OCI-LY3 (cell line): Measurements from ENCODE around the gene CISD3.

ENCODE experiments used
- H2AFZ ChIP-seq: fragments of 200-600, 300-600 bp; shearing (Covaris generic); 2 replicates; pipeline ENCODE4 v1.6.0; 2014; ENCODE audit warnings: antibody characterized with exemption, low read depth, low read length
- H3K27ac ChIP-seq: fragments of 200-600, 300-600 bp; sonication (generic); 2 replicates; pipeline ENCODE4 v1.5.1; 2014; ENCODE audit warnings: mild to moderate bottlenecking, low read length, moderate library complexity, mixed read lengths
- H3K27me3 ChIP-seq: fragments of 200-600, 300-600 bp; sonication (generic); 2 replicates; pipeline ENCODE4 v1.6.1; 2014; ENCODE audit warnings: low read depth, low read length, mixed read lengths
- H3K36me3 ChIP-seq: fragments of 200-600, 300-600 bp; sonication (generic); replicated peaks from 2 replicates; pipeline ENCODE3; 2014; ENCODE audit warnings: low read depth, low read length, mixed read lengths
- H3K4me1 ChIP-seq: fragments of 300-600, 200-600 bp; sonication (generic); 2 replicates; pipeline ENCODE4 v1.6.1; 2014; ENCODE audit warnings: low read length, mixed read lengths
- H3K4me2 ChIP-seq: fragments of 200-600, 300-600 bp; sonication (generic); 2 replicates; pipeline ENCODE4 v1.6.1; 2014; ENCODE audit warnings: low read length, mixed read lengths
- H3K4me3 ChIP-seq: fragments of 300-600, 200-600 bp; sonication (generic); 2 replicates; pipeline ENCODE4 v1.5.1; 2014; ENCODE audit warnings: antibody characterized with exemption, mild to moderate bottlenecking, low read length, moderate library complexity
- H3K79me2 ChIP-seq: fragments of 300-600, 200-600 bp; shearing (Covaris generic); 2 replicates; pipeline ENCODE4 v1.6.1; 2014; ENCODE audit warnings: mild to moderate bottlenecking, low read length, mixed read lengths
- H3K9ac ChIP-seq: fragments of 300-600, 200-600 bp; shearing (Covaris generic); 2 replicates; pipeline ENCODE4 v1.6.0; 2014; ENCODE audit warnings: mild to moderate bottlenecking, low read length, moderate library complexity
- H3K9me3 ChIP-seq: fragments of 200-600, 300-600 bp; shearing (Covaris generic); 2 replicates; pipeline ENCODE4 v1.6.1; 2014; ENCODE audit warnings: low read length, mixed read lengths; ENCODE audit not compliant: insufficient read depth
- H4K20me1 ChIP-seq: fragments of 200-600, 300-600 bp; sonication (generic); 2 replicates; pipeline ENCODE4 v1.6.1; 2016; ENCODE audit warnings: low read length, mixed read lengths; ENCODE audit not compliant: insufficient read depth
- EZH2phosphoT487 ChIP-seq: fragments of 200-600 bp; shearing (Covaris generic); IDR thresholded peaks from 2 replicates; pipeline ENCODE4 v1.6.1; 2018; ENCODE audit warnings: antibody characterized with exemption, mixed run types, low read depth
- TF ChIP-seq, protein P1 (sequence below): fragments of 200-600, 300-600 bp; sonication (generic); IDR thresholded peaks from 2 replicates; pipeline ENCODE4 v1.5.1; 2014; ENCODE audit warnings: antibody characterized with exemption, low read length, low read depth

The CISD3 gene

DNA sequence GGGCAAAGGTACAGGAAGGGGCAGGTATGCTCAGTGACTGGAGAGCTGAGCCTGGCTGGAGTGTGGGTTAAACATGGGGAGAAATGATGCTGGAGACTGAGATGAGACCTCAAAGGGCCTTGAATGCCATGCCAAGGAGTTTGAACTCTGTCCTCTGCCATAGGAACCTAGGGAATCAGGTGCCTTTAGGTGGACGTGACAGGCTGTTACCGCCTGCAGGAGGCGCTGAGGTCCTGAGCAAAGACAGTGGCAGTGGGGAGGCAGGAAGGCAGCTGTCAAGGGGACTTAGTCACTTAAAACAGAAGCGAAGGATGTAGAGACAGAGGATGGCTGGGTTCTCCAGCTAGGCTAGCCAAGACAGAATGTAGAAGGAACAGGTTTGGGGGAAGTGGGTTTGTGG lies 31.5 kb downstream of the CISD3 start:
- no peak overlapping the region for H2AFZ ChIP-seq
- no peak overlapping the region for H3K4me2 ChIP-seq
- H4K20me1 ChIP-seq: no peaks in the 10 kb centered on the region
- no peak overlapping the region for H3K27ac ChIP-seq
- no peaks in the 10 kb centered on the region for H3K4me1 ChIP-seq
- no peak overlapping the region for H3K4me3 ChIP-seq
- H3K36me3 ChIP-seq: peaks cover 48% of the 10 kb centered on the region
- no peaks in the 10 kb centered on the region for H3K79me2 ChIP-seq
- H3K9ac ChIP-seq: no peak overlapping the region
- H3K27me3 ChIP-seq: no peaks in the 10 kb centered on the region
- no peaks in the 10 kb centered on the region for H3K9me3 ChIP-seq
- TF ChIP-seq, protein P1, sequence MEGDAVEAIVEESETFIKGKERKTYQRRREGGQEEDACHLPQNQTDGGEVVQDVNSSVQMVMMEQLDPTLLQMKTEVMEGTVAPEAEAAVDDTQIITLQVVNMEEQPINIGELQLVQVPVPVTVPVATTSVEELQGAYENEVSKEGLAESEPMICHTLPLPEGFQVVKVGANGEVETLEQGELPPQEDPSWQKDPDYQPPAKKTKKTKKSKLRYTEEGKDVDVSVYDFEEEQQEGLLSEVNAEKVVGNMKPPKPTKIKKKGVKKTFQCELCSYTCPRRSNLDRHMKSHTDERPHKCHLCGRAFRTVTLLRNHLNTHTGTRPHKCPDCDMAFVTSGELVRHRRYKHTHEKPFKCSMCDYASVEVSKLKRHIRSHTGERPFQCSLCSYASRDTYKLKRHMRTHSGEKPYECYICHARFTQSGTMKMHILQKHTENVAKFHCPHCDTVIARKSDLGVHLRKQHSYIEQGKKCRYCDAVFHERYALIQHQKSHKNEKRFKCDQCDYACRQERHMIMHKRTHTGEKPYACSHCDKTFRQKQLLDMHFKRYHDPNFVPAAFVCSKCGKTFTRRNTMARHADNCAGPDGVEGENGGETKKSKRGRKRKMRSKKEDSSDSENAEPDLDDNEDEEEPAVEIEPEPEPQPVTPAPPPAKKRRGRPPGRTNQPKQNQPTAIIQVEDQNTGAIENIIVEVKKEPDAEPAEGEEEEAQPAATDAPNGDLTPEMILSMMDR: peak; percentile 46
- no peak for TF ChIP-seq EZH2phosphoT487

DNA sequence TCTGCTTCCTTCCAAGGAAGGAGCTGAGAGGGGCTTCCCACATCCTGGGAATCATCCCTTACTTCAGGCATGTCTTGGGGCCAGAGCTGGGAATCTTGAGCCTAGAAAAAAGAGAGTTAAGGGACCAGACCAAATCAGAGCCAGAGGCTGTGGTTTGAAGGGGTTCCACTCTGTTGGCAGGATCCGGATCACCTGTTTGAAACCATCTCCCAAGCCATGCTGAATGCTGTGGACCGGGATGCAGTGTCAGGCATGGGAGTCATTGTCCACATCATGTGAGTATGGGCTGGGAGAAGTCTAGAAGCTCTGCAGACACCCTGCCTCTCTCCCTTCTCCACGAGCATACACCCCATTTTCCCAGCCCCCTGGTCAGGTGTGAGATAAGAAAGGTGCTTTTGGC lies 32.1 kb downstream of the CISD3 start:
- Histone ChIP-seq H3K36me3 (peaks cover 53% of the 10 kb centered on the region), H4K20me1 (no peaks in the 10 kb centered on the region), H3K4me3 (no peak overlapping the region), H3K79me2 (no peaks in the 10 kb centered on the region), H3K4me1 (no peaks in the 10 kb centered on the region), H3K27me3 (no peaks in the 10 kb centered on the region), H3K27ac (no peak overlapping the region), H2AFZ (no peak overlapping the region), H3K9me3 (no peaks in the 10 kb centered on the region), H3K9ac (no peak overlapping the region), H3K4me2 (no peak overlapping the region)
- TF ChIP-seq, protein P1: no peak
- no peak for TF ChIP-seq EZH2phosphoT487

DNA sequence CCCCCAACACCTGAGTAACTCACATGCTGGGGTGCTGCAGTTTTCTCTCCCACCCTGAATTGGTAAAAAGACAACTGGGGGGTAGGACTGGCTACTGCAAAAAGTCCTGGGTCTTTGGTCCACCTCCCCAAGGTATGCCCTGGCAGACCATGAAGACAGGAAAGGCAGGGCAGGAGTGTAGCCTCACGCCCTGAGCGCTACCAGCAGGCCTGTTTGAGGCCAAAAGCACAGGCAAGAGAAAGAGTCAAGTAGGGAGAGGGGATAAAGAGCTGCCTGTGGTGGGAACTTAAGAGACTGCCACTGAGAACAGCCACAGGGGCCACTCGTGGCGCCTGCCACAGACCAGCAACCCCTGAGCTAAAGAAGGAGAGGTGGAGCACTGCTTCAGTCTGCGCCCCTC lies 36.2 kb downstream of the CISD3 start:
- H3K36me3 ChIP-seq: peaks cover 54% of the 10 kb centered on the region
- H2AFZ ChIP-seq: no peak overlapping the region
- no peaks in the 10 kb centered on the region for H3K9me3 ChIP-seq
- H3K9ac ChIP-seq: no peak overlapping the region
- no peak for TF ChIP-seq EZH2phosphoT487
- TF ChIP-seq, protein P1: no peak
- H4K20me1 ChIP-seq: no peaks in the 10 kb centered on the region
- no peak overlapping the region for H3K4me3 ChIP-seq
- H3K4me2 ChIP-seq: no peak overlapping the region
- no peaks in the 10 kb centered on the region for H3K79me2 ChIP-seq
- no peaks in the 10 kb centered on the region for H3K4me1 ChIP-seq
- no peak overlapping the region for H3K27ac ChIP-seq
- H3K27me3 ChIP-seq: no peaks in the 10 kb centered on the region

DNA sequence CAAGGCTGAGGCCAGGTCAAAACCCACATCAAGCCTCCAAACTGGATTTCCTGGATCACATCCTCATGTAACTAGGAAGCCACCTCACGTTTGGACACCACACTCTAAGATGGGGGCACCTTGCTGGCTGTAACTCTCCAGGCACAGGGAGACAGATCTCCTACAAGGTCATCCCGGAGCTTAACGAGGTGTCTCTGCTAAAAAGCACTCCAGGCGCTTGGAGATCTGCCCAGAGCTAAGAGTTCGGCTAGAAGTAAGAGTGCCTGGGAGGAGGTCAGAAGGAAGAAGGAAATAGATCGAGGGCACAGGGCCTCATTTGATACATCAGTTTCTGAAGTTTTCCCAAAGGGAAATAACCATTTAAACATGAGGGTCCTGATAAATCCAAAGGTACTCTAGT lies 38.3 kb downstream of the CISD3 start:
- Histone ChIP-seq H3K4me3 (no peak overlapping the region), H3K79me2 (no peaks in the 10 kb centered on the region), H3K9ac (no peak overlapping the region), H3K27me3 (no peaks in the 10 kb centered on the region), H3K27ac (no peak overlapping the region), H3K4me1 (no peaks in the 10 kb centered on the region), H2AFZ (no peak overlapping the region), H3K9me3 (no peaks in the 10 kb centered on the region), H3K4me2 (no peak overlapping the region), H4K20me1 (no peaks in the 10 kb centered on the region), H3K36me3 (peaks cover 46% of the 10 kb centered on the region)
- TF ChIP-seq, protein P1: no peak
- TF ChIP-seq EZH2phosphoT487: no peak
